Measurements from ENCODE around the gene ANGPTL2. TPM values are rescaled to one million over a fixed set of nuclear protein-coding genes. Genes with fewer than 3 reads are reported as not detected.

The ANGPTL2 gene
- total RNA-seq, 1 experiment from 2014 or later = 0.20 TPM

DNA sequence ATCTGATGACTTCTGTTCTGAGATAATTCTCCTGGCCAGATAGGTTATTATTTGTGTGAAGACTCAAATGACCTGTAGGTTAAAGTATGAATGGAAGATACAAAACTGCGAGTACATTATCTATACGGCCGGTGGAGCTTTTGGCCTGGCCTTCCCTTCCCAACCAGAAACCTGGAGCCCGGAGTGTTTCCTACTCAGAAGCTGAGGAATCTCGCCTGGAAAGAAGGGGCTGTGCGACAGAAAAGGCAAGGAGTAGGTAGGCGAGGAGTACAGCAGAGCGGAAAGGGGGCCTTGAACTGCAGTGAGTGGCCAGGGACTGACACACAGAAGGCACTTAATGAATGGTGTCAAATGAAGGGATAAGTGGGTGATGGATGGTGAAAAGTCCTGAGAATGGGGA, 34.6 kb downstream of the ANGPTL2 start:
- BruUV-seq (replicated peaks) = no TSS peak
- Histone ChIP-seq H3K4me3 (replicated peaks in 1 of 2; ENCODE audit: low read depth in 1 of 2, low read length in 2 of 2) (no peak overlapping the region), H2AFZ (ENCODE audit: low read depth, low read length, poor library complexity, severe bottlenecking) (no peak overlapping the region), H3K4me2 (ENCODE audit: low read length) (no peak overlapping the region), H3K9me3 (ENCODE audit: control insufficient read depth in 1 of 2, insufficient read depth in 1 of 2, low read depth in 1 of 2, low read length in 2 of 2) (no peaks in the 10 kb centered on the region), H3K9ac (ENCODE audit: low read length) (no peak overlapping the region), H3K4me1 (ENCODE audit: control insufficient read depth in 1 of 2, insufficient read depth in 2 of 2, low read length in 2 of 2) (no peaks in the 10 kb centered on the region), H3K27ac (ENCODE audit: low read depth, low read length) (no peak overlapping the region), H3K27me3 (ENCODE audit: insufficient read depth, low read length) (no peaks in the 10 kb centered on the region), H3K79me2 (ENCODE audit: insufficient read depth, low read length) (no peaks in the 10 kb centered on the region), H3K36me3 (ENCODE audit: control insufficient read depth in 1 of 2, insufficient read depth in 2 of 2, low read length in 2 of 2) (no peaks in the 10 kb centered on the region), H3K9me2 (ENCODE audit: insufficient read depth) (no peaks in the 10 kb centered on the region), H4K20me1 (ENCODE audit: insufficient read depth) (no peaks in the 10 kb centered on the region)
- ChIA-PET CTCF (no interaction called here), RAD21 (ENCODE audit: low non-redundant PET in 1 of 2, low total read pairs in 2 of 2, uncharacterized antibody in 2 of 2, unreplicated experiment in 2 of 2) (no interaction called here), POLR2A (no interaction called here)
- TF ChIP-seq SRF (IDR thresholded peaks at IDR 0.05; ENCODE audit: low read depth) = no peak
- no peak for TF ChIP-seq TCF7L2 (IDR thresholded peaks at IDR 0.05; ENCODE audit: borderline replicate concordance, extremely low read depth, insufficient read depth, insufficient read length)
- TF ChIP-seq CEBPB (IDR thresholded peaks at IDR 0.05; ENCODE audit: low read depth) = no peak
- no peak for TF ChIP-seq CBX3 (IDR thresholded peaks at IDR 0.05; ENCODE audit: low read depth)
- no peak for TF ChIP-seq RAD21 (IDR thresholded peaks at IDR 0.05; ENCODE audit: low read depth)
- TF ChIP-seq ELF1 (IDR thresholded peaks at IDR 0.05; ENCODE audit: borderline replicate concordance, low read depth) = no peak
- no peak for TF ChIP-seq EGR1 (IDR thresholded peaks at IDR 0.05; ENCODE audit: low read depth)
- intact Hi-C loops (cut with micrococcal nuclease) = no loop called here
- no peak for DNase-seq (ENCODE audit: low read depth, low spot score)
- no peak for ATAC-seq

GRCh38 chr9:127087411-127087810, 35.0 kb downstream of the ANGPTL2 start:
- H3K27ac ChIP-seq (ENCODE audit: low read depth, low read length) = no peak overlapping the region
- ChIA-PET RAD21 (ENCODE audit: low non-redundant PET in 1 of 2, low total read pairs in 2 of 2, uncharacterized antibody in 2 of 2, unreplicated experiment in 2 of 2) (no interaction called here), POLR2A (no interaction called here), CTCF (no interaction called here)
- H3K27me3 ChIP-seq (ENCODE audit: insufficient read depth, low read length) = no peaks in the 10 kb centered on the region
- no peak overlapping the region for H3K4me3 ChIP-seq (replicated peaks in 1 of 2; ENCODE audit: low read depth in 1 of 2, low read length in 2 of 2)
- DNase-seq (ENCODE audit: low read depth, low spot score) (no peak), ATAC-seq (no peak)
- H3K36me3 ChIP-seq (ENCODE audit: control insufficient read depth in 1 of 2, insufficient read depth in 2 of 2, low read length in 2 of 2) = no peaks in the 10 kb centered on the region
- no peaks in the 10 kb centered on the region for H3K9me3 ChIP-seq (ENCODE audit: control insufficient read depth in 1 of 2, insufficient read depth in 1 of 2, low read depth in 1 of 2, low read length in 2 of 2)
- H4K20me1 ChIP-seq (ENCODE audit: insufficient read depth) = no peaks in the 10 kb centered on the region
- no peak overlapping the region for H3K4me2 ChIP-seq (ENCODE audit: low read length)
- no peak overlapping the region for H2AFZ ChIP-seq (ENCODE audit: low read depth, low read length, poor library complexity, severe bottlenecking)
- intact Hi-C loops (cut with micrococcal nuclease) = no loop called here
- H3K9ac ChIP-seq (ENCODE audit: low read length) = no peak overlapping the region
- no peaks in the 10 kb centered on the region for H3K4me1 ChIP-seq (ENCODE audit: control insufficient read depth in 1 of 2, insufficient read depth in 2 of 2, low read length in 2 of 2)
- no TSS peak for BruUV-seq (replicated peaks)
- H3K9me2 ChIP-seq (ENCODE audit: insufficient read depth) = no peaks in the 10 kb centered on the region
- H3K79me2 ChIP-seq (ENCODE audit: insufficient read depth, low read length) = no peaks in the 10 kb centered on the region
- TF ChIP-seq EGR1 (IDR thresholded peaks at IDR 0.05; ENCODE audit: low read depth) (no peak), CBX3 (IDR thresholded peaks at IDR 0.05; ENCODE audit: low read depth) (no peak), FOSL1 (IDR thresholded peaks at IDR 0.05; ENCODE audit: low read depth) (no peak), EZH2 (IDR thresholded peaks at IDR 0.05) (no peak)
- TF ChIP-seq, protein P1, sequence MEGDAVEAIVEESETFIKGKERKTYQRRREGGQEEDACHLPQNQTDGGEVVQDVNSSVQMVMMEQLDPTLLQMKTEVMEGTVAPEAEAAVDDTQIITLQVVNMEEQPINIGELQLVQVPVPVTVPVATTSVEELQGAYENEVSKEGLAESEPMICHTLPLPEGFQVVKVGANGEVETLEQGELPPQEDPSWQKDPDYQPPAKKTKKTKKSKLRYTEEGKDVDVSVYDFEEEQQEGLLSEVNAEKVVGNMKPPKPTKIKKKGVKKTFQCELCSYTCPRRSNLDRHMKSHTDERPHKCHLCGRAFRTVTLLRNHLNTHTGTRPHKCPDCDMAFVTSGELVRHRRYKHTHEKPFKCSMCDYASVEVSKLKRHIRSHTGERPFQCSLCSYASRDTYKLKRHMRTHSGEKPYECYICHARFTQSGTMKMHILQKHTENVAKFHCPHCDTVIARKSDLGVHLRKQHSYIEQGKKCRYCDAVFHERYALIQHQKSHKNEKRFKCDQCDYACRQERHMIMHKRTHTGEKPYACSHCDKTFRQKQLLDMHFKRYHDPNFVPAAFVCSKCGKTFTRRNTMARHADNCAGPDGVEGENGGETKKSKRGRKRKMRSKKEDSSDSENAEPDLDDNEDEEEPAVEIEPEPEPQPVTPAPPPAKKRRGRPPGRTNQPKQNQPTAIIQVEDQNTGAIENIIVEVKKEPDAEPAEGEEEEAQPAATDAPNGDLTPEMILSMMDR (IDR thresholded peaks at IDR 0.05 in 2 of 3, conservative IDR thresholded peaks at IDR 0.05 in 1 of 3; ENCODE audit: borderline replicate concordance in 1 of 3, insufficient read depth in 1 of 3, low read depth in 2 of 3, low read length in 2 of 3) = no peak
- TF ChIP-seq, protein P2, sequence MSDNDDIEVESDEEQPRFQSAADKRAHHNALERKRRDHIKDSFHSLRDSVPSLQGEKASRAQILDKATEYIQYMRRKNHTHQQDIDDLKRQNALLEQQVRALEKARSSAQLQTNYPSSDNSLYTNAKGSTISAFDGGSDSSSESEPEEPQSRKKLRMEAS (IDR thresholded peaks at IDR 0.05) = no peak

Data from HCT116 (cell line).